Kasumi-1 (cell line): Measurements from ENCODE around the gene RPP25L.
A peak's percentile ranks its signal among the peaks of the same experiment; 100 is the strongest.

Experiments used
- DNase-seq, 2 experiments: peaks; one replicate each; lab custom pipeline; 2025; lab: John Stamatoyannopoulos, UW

Gene RPP25L

GRCh38 chr9:34568774-34569173 is 43.1 kb downstream of the RPP25L start:
- no peak for DNase-seq

GRCh38 chr9:34568133-34568532 is 43.8 kb downstream of the RPP25L start:
- DNase-seq, result no peak

- DNase-seq, result no peak
These were observed 44.9 kb downstream of the RPP25L start for GRCh38 chr9:34566972-34567371.

GRCh38 chr9:34566322-34566721 is 45.6 kb downstream of the RPP25L start:
- DNase-seq, result no peak

- DNase-seq, result no peak
These were observed 46.0 kb downstream of the RPP25L start for GRCh38 chr9:34565856-34566255.

- DNase-seq, result no peak
These were observed 47.3 kb downstream of the RPP25L start for GRCh38 chr9:34564617-34565016.

GRCh38 chr9:34563262-34563661 is 48.6 kb downstream of the RPP25L start:
- no peak for DNase-seq

- DNase-seq, result peak; percentile 2 to 23
These were observed 49.7 kb downstream of the RPP25L start for GRCh38 chr9:34562135-34562745.

- DNase-seq, result no peak
These were observed 51.2 kb downstream of the RPP25L start for GRCh38 chr9:34560599-34561214.
